Omental fat pad (tissue), 4 donors: Measurements from ENCODE around the gene RFK. TPM values are rescaled to one million over a fixed set of nuclear protein-coding genes. Genes with fewer than 3 reads are reported as not detected.

Experiments used
- ATAC-seq: fragments of 150-250 bp; one replicate; pipeline ENCODE4 v1.9.1; 2016; ENCODE audit warnings: mild to moderate bottlenecking, moderate library complexity; ENCODE audit not compliant: low FRiP score
- DNase-seq: peaks from one replicate; pipeline ENCODE4 v3.0.0-alpha.2; 2019; ENCODE audit warnings: low spot score
- total RNA-seq, 4 donors: library from RNA; depleted of rRNA; stranded (reverse); fragments of >200 nt; gene quantifications; one replicate each; pipeline ENCODE4 v1.1.0, GENCODE V29; 2016
- TF ChIP-seq, protein P1 (sequence below), 3 donors: fragments of 450-650 bp; IDR thresholded peaks; one replicate each; pipeline ENCODE4 v1.5.1; 2016 to 2017; ENCODE audit warnings: antibody characterized with exemption in 3 of 3, mild to moderate bottlenecking in 3 of 3, moderate library complexity in 2 of 3

The RFK gene
- total RNA-seq, 4 donors from 2014 or later = 15.0 to 28.7 (median 19.2) TPM

DNA sequence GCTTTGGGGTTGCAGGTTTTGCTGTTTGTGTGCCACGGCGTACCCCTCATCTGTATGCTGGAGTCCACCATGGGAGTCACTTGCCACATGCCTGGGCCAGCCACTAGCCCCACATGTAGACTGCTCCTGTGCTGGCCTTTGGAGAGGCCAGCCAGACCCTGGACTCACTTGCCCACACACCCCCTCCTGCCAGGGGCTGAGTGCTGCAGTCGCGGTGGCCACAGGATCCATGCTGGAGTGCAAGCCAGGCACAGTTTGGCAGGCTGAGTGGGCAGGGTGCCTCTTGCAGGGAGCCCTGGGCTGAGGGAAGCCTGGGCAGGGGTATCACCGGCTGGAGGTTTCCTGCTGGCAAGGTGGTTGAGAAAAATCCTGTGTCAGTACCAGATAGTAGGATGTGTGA, 39.2 kb upstream of the RFK start:
- TF ChIP-seq, protein P1, sequence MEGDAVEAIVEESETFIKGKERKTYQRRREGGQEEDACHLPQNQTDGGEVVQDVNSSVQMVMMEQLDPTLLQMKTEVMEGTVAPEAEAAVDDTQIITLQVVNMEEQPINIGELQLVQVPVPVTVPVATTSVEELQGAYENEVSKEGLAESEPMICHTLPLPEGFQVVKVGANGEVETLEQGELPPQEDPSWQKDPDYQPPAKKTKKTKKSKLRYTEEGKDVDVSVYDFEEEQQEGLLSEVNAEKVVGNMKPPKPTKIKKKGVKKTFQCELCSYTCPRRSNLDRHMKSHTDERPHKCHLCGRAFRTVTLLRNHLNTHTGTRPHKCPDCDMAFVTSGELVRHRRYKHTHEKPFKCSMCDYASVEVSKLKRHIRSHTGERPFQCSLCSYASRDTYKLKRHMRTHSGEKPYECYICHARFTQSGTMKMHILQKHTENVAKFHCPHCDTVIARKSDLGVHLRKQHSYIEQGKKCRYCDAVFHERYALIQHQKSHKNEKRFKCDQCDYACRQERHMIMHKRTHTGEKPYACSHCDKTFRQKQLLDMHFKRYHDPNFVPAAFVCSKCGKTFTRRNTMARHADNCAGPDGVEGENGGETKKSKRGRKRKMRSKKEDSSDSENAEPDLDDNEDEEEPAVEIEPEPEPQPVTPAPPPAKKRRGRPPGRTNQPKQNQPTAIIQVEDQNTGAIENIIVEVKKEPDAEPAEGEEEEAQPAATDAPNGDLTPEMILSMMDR (IDR thresholded peaks at IDR 0.05) = no peak
- no peak for DNase-seq
- ATAC-seq = no peak

DNA sequence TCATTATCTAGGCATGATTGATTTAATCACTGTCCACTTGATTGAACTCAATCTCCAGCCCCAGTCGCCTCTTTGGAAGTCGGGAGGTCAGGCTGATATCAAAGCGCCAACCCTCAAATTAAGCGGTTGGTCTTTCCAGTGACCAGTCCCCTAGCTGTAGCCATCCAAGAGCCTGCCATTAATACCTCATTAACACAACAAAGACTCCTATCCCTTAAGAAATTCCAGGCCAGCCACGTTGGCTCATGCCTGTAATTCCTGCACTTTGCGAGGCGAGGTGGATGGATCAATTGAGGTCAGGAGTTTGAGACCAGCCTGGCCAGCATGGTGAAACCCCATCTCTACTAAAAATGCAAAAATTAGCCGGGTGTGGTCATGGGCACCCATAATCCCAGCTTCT, 37.4 kb upstream of the RFK start:
- no peak for DNase-seq
- TF ChIP-seq, protein P1 (IDR thresholded peaks at IDR 0.05) = no peak
- no peak for ATAC-seq

DNA sequence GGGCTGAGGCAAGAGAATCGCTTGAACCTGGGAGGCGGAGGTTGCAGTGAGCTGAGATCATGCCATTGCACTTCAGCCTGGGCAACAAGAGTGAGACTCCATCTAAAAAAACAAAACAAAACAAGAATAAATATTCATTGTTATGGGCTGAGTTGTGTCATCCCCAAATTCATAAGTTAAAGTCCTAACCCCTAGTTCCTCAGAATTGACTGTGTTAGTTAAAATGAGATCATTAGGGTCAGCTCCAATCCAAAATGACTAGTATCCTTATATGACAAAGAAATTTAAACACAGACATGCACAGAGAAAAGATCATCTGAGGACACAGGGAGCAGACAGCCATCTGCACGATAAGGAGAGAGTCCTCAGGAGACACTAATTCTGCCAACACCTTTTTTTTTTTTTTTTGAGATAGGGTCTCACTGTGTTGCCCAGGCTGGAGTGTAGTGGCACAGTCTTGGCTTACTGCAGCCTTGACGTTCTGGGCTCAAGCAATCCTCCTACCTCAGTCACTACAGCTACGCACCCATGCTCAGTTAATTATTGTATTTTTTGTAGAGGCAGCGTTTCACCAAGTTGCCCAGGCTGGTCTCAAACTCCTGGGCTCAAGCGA, 32.7 kb upstream of the RFK start:
- ATAC-seq (no peak), DNase-seq (no peak)
- TF ChIP-seq, protein P1 (IDR thresholded peaks at IDR 0.05) = no peak

DNA sequence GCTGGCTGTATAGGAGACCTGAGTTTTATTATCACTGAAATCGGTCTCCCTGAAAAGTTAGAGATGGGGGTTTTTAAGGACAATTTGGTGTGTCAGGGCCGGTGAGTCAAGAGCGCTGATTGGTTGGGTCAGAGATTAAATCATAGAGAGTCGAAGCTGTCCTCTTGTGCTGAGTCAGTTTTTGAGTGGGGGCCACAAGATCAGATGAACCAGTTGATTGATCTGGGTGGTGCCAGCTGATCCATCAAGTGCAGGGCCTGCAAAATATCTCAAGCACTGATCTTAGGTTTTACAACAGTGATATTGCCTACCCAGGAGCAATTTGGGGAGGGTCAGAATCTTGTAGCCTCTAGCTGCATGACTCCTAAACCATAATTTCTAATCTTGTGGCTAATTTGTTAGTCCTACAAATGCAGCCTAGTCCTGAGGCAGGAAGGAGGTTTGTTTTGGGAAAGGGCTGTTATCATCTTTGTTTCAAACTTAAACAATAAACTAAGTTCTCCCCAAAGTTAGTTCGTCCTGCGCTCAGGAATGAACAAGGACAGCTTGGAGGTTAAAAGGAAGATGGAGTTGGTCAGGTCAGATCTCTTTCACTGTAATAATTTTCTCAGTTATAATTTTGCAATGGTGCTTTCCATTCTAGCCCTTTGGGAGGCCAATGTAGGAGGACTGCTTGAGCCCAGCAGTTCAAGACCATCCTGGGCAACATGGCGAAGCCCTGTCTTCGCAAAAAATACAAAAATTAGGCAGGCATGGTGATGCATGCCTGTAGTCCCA, 31.6 kb upstream of the RFK start:
- TF ChIP-seq, protein P1 (IDR thresholded peaks at IDR 0.05) = no peak
- no peak for DNase-seq
- no peak for ATAC-seq

DNA sequence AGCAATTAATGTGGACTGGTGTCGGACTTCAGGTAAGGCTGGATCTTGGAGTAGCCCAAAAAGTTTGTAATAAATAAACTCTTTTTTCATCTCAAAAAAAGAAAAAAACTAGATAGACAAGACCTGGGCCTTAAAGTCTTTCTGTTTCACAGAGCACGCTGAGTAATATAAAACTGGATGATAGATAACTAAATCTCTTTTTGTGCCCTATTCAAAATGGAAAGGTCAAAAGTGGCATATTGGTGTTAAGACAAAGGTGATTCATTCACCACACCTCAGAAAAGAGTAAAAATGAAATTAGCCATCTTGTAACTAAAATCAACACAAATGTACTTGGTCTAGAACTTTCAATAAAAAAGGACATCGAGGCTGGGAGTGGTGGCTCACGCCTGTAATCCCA, 30.3 kb upstream of the RFK start:
- ATAC-seq (no peak), DNase-seq (no peak)
- TF ChIP-seq, protein P1 (IDR thresholded peaks at IDR 0.05) = no peak

DNA sequence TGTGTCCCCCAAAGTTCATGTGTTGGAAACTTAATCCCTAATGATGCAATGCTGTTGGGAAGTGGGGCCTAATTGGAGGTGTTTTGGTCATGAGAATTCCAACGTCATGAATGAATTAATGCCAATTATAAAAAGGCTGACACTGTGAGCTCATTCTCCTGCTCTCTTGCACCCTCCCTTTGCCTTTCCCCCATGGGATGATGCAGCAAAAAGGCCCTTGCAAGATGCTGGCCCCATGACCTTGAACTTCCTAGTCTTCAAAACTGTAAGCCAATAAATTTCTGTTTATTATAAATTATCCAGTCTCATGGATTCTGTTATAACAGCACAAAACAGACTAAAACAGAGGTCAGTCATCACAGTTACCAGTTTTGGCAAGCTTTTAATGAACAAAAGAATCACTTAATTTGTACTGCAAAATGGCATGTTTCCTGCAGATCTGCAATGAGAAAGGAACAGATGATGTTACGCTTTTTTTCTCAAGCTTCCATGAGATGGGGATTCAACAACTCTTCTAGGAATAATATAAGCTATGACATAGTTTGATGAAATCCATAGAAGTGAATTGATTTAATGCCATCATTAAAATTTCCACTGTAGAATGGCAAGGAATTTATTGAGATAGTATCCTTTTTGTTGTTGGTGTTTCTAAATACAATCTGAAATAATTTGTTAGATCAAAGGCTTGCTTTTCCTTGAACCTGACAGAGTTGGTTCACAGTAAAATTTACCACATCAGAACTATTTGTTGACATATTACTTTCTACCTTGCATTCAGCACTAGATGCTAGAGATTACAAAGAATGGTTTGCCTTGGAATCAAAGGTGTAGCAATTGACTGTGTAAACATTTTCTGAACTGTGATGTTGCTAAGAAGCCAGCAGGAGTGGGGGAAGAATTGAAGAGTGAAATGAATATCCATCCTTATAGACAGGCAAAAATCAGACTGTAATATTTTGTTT, 29.3 kb upstream of the RFK start:
- ATAC-seq (no peak), DNase-seq (no peak)
- TF ChIP-seq, protein P1 (IDR thresholded peaks at IDR 0.05) = no peak
